ENCODE data around the gene NUTM2G. TPM values are rescaled to one million over a fixed set of nuclear protein-coding genes. Genes with fewer than 3 reads are reported as not detected.

NUTM2G gene
- total and polyA plus RNA-seq, 2 of the 4 experiments (the other 2 are of a cell fraction): not detected

- ChIA-PET POLR2A (ENCODE audit: unreplicated experiment) (no interaction called here), CTCF (no interaction called here)
- H2BK120ac ChIP-seq (ENCODE audit: low read depth, low read length): no peak overlapping the region
- H3K9ac ChIP-seq (ENCODE audit: low read depth, low read length): no peak overlapping the region
- H3K9me1 ChIP-seq (ENCODE audit: insufficient read depth, low read length): peaks cover 8% of the 10 kb centered on the region
- H2BK15ac ChIP-seq (ENCODE audit: low read depth, low read length): no peak overlapping the region
- ATAC-seq (ENCODE audit: low read depth) (no peak), DNase-seq (no peak)
- H3K23ac ChIP-seq (ENCODE audit: low read depth, low read length): no peak overlapping the region
- H3K56ac ChIP-seq (ENCODE audit: extremely low read depth, insufficient read depth, low read length): no peak overlapping the region
- dilution Hi-C loops (cut with HindIII; ENCODE audit: low sequenced_read_pairs, unreplicated experiment): no loop called here
- H3K27me3 ChIP-seq (ENCODE audit: control insufficient read depth, insufficient read depth, low read length): no peaks in the 10 kb centered on the region
- H3K9me3 ChIP-seq (ENCODE audit: control insufficient read depth, insufficient read depth, low read length): no peaks in the 10 kb centered on the region
- intact Hi-C loops (cut with micrococcal nuclease): no loop called here
- no peak overlapping the region for H3K4ac ChIP-seq (ENCODE audit: low read depth, low read length)
- no peak overlapping the region for H2AK9ac ChIP-seq (replicated peaks; ENCODE audit: low read depth, low read length, poor library complexity)
- H3K14ac ChIP-seq (replicated peaks; ENCODE audit: low read depth, low read length): no peak overlapping the region
- in situ Hi-C loops (cut with MboI; ENCODE audit: low sequenced_read_pairs): no loop called here
- no peak overlapping the region for H2AFZ ChIP-seq (replicated peaks; ENCODE audit: low read length, poor library complexity)
- no peak overlapping the region for H2BK20ac ChIP-seq (ENCODE audit: low read depth, low read length)
- H3K4me2 ChIP-seq (ENCODE audit: low read depth, low read length): no peak overlapping the region
- TF ChIP-seq CEBPB (IDR thresholded peaks at IDR 0.05; ENCODE audit: low read depth, low read length) (no peak), RCOR1 (IDR thresholded peaks at IDR 0.05; ENCODE audit: insufficient replicate concordance, low read length) (no peak), BHLHE40 (IDR thresholded peaks at IDR 0.05; ENCODE audit: low read depth, low read length) (no peak), RFX5 (IDR thresholded peaks at IDR 0.05; ENCODE audit: low read depth, low read length) (no peak), SMC3 (IDR thresholded peaks at IDR 0.05; ENCODE audit: low read depth, low read length) (no peak), FOS (IDR thresholded peaks at IDR 0.05; ENCODE audit: low read depth, low read length) (no peak), CHD1 (IDR thresholded peaks at IDR 0.05; ENCODE audit: low read depth, low read length) (no peak)
- TF ChIP-seq, protein P1, sequence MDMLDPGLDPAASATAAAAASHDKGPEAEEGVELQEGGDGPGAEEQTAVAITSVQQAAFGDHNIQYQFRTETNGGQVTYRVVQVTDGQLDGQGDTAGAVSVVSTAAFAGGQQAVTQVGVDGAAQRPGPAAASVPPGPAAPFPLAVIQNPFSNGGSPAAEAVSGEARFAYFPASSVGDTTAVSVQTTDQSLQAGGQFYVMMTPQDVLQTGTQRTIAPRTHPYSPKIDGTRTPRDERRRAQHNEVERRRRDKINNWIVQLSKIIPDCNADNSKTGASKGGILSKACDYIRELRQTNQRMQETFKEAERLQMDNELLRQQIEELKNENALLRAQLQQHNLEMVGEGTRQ (IDR thresholded peaks at IDR 0.05; ENCODE audit: low read depth, low read length): no peak
- no peak overlapping the region for H3K18ac ChIP-seq (ENCODE audit: low read depth, low read length)
- H4K91ac ChIP-seq (ENCODE audit: insufficient read depth, low read depth, low read length): no peak overlapping the region
- H4K8ac ChIP-seq (ENCODE audit: low read depth in 2 of 2, low read length in 2 of 2): no peak overlapping the region
- H3K4me1 ChIP-seq (ENCODE audit: control insufficient read depth, insufficient read depth, low read length): peaks cover 5% of the 10 kb centered on the region
- H4K20me1 ChIP-seq (ENCODE audit: insufficient read depth, low read length): no peaks in the 10 kb centered on the region
- H3K79me1 ChIP-seq (ENCODE audit: low read depth in 1 of 2, low read length in 2 of 2): 0 out of 4 replicates have a peak, but pooled peaks cover 0 to 4% of the 10 kb centered on the region in 2 experiments
- H2BK5ac ChIP-seq (ENCODE audit: low read depth, low read length, poor library complexity, severe bottlenecking): no peak overlapping the region
- no peak overlapping the region for H2AK5ac ChIP-seq (ENCODE audit: low read depth, low read length)
- no peak overlapping the region for H3K4me3 ChIP-seq (ENCODE audit: insufficient read depth, low read depth, low read length)
- BruUV-seq (replicated peaks): no TSS peak
- H3K36me3 ChIP-seq (ENCODE audit: control insufficient read depth, insufficient read depth, low read length): peaks cover 4% of the 10 kb centered on the region; the same call in 1 of the 2 replicates
- H4K5ac ChIP-seq (ENCODE audit: low read depth, low read length): no peak overlapping the region
- H3K27ac ChIP-seq (ENCODE audit: insufficient read depth, low read length): no peak overlapping the region
Measured at GRCh38 chr9:96885424-96885823, 43.2 kb upstream of the NUTM2G start.
